Measurements from ENCODE around the gene GIMAP6. TPM values are rescaled to one million over a fixed set of nuclear protein-coding genes. Genes with fewer than 3 reads are reported as not detected.
"Not testable (repeated sequence)": the region's sequence is repeated elsewhere in the genome, so short reads cannot be mapped to it uniquely, and the experiment has no call there.

Gene GIMAP6
- total RNA-seq (10 to 100 TPM; 10.3 to 21.8 (median 14.0) TPM), polyA plus RNA-seq (10 to 100 TPM in 1 of 3 donors, 1 to 10 TPM in 2; 8.2 to 12.6 (median 9.5) TPM)
- long read RNA-seq, donor 1, transcript GIMAP6-201 (3 exons, 3,440 nt) = major isoform, 9 of 19 reads
- long read RNA-seq, donor 1, partial matches to known transcripts = 2 of 19 reads
- long read RNA-seq, donor 1, other reads (novel, unspliced or antisense) = 5 of 19 reads
- long read RNA-seq, donor 2, transcript GIMAP6-201 (3 exons, 3,440 nt) = major isoform, 18 of 30 reads
- long read RNA-seq, donor 2, partial matches to known transcripts = 0 of 30 reads
- long read RNA-seq, donor 2, other reads (novel, unspliced or antisense) = 10 of 30 reads

GRCh38 chr7:150631866-150632864 lies at the start of gene GIMAP6:
TSS of gene GIMAP6 (minus strand) at chr7:150632385. CDS start at chr7:150630142, 2,243 bp downstream.
- Histone ChIP-seq H3K27me3 (ENCODE audit: insufficient read depth in 3 of 3, low read length in 2 of 3) (no peaks in the 10 kb centered on the region), H3K27ac (peak within 1 kb of the TSS; percentile 74), H3K36me3 (ENCODE audit: insufficient read depth in 1 of 2, low read depth in 1 of 2) (peaks cover 0 to 7% of the 10 kb centered on the region in 2 donors), H3K4me3 (peak within 1 kb of the TSS; percentile 64), H3K4me1 (no peaks in the 10 kb centered on the region), H3K9me3 (no peaks in the 10 kb centered on the region)
- intact Hi-C loops (cut with DNase I) = loop anchor here in 1 of 2 donors (5.0 kb wide), 2 partner anchors 105 to 180 kb away; partner anchors contain the start of genes GIMAP5 and GIMAP8
- ATAC-seq (peak in 2 of 4 donors; percentile 42 to 51), DNase-seq (no peak)
- WGBS, 3 donors = 55 to 68% (median 62%) methylated on average over 9 of the region's 9 CpGs
- TF ChIP-seq CTCF (IDR thresholded peaks at IDR 0.05) = no peak

GRCh38 chr7:150680364-150680763 lies 48.2 kb upstream of the GIMAP6 start:
- H3K4me1 ChIP-seq; DNase-seq; H3K4me3 ChIP-seq; ATAC-seq; H3K36me3 ChIP-seq (ENCODE audit: insufficient read depth in 1 of 2, low read depth in 1 of 2); H3K27me3 ChIP-seq (ENCODE audit: insufficient read depth in 3 of 3, low read length in 2 of 3); H3K27ac ChIP-seq; H3K9me3 ChIP-seq; intact Hi-C loops (cut with DNase I): not testable (repeated sequence)
- WGBS, 3 donors = 64 to 87% (median 67%) methylated on average over 1 to 2 of the region's 2 CpGs

GRCh38 chr7:150678601-150679000 lies 46.4 kb upstream of the GIMAP6 start:
- ATAC-seq; intact Hi-C loops (cut with DNase I); H3K4me1 ChIP-seq; H3K27me3 ChIP-seq (ENCODE audit: insufficient read depth in 3 of 3, low read length in 2 of 3); DNase-seq; H3K36me3 ChIP-seq (ENCODE audit: insufficient read depth in 1 of 2, low read depth in 1 of 2); H3K4me3 ChIP-seq; H3K9me3 ChIP-seq; H3K27ac ChIP-seq: not testable (repeated sequence)
- WGBS, 3 donors = 77 to 82% (median 78%) methylated on average over 11 of the region's 11 CpGs

- 22 to 31% (median 28%) methylated on average over 3 of the region's 3 CpGs for WGBS, 3 donors
- DNase-seq; ATAC-seq; H3K4me3 ChIP-seq; H3K4me1 ChIP-seq; H3K27ac ChIP-seq; H3K36me3 ChIP-seq (ENCODE audit: insufficient read depth in 1 of 2, low read depth in 1 of 2); intact Hi-C loops (cut with DNase I); H3K9me3 ChIP-seq; H3K27me3 ChIP-seq (ENCODE audit: insufficient read depth in 3 of 3, low read length in 2 of 3): not testable (repeated sequence)
Observed at GRCh38 chr7:150676854-150677253, 44.7 kb upstream of the GIMAP6 start.

GRCh38 chr7:150676276-150676675 lies 44.1 kb upstream of the GIMAP6 start:
- H3K36me3 ChIP-seq (ENCODE audit: insufficient read depth in 1 of 2, low read depth in 1 of 2); H3K4me1 ChIP-seq; H3K27me3 ChIP-seq (ENCODE audit: insufficient read depth in 3 of 3, low read length in 2 of 3); DNase-seq; H3K9me3 ChIP-seq; ATAC-seq; H3K4me3 ChIP-seq; intact Hi-C loops (cut with DNase I); H3K27ac ChIP-seq: not testable (repeated sequence)

GRCh38 chr7:150675714-150676113 lies 43.5 kb upstream of the GIMAP6 start:
- H3K4me3 ChIP-seq = no peak overlapping the region
- intact Hi-C loops (cut with DNase I) = no loop called here

GRCh38 chr7:150671798-150672585 lies 39.8 kb upstream of the GIMAP6 start:
- H3K36me3 ChIP-seq (ENCODE audit: insufficient read depth in 1 of 2, low read depth in 1 of 2); ATAC-seq; H3K4me3 ChIP-seq; intact Hi-C loops (cut with DNase I); H3K9me3 ChIP-seq; H3K4me1 ChIP-seq; H3K27ac ChIP-seq; H3K27me3 ChIP-seq (ENCODE audit: insufficient read depth in 3 of 3, low read length in 2 of 3); DNase-seq: not testable (repeated sequence)
- 86 to 89% (median 88%) methylated on average over 7 of the region's 7 CpGs for WGBS, 3 donors

More at GRCh38 chr7:150675714-150676113, 43.5 kb upstream of the GIMAP6 start:
- DNase-seq (no peak), ATAC-seq (no peak)
- no peaks in the 10 kb centered on the region for H3K4me1 ChIP-seq
- TF ChIP-seq CTCF (IDR thresholded peaks at IDR 0.05) = no peak
- peaks cover 0 to under 1% (median 0%) of the 10 kb centered on the region in 3 donors for H3K27me3 ChIP-seq (ENCODE audit: insufficient read depth in 3 of 3, low read length in 2 of 3)
- 50 to 69% (median 68%) methylated on average over 2 of the region's 2 CpGs for whole genome bisulfite sequencing, 3 donors
- H3K9me3 ChIP-seq = no peaks in the 10 kb centered on the region
- no peaks in the 10 kb centered on the region for H3K36me3 ChIP-seq (ENCODE audit: insufficient read depth in 1 of 2, low read depth in 1 of 2)
- no peak overlapping the region for H3K27ac ChIP-seq

All from psoas muscle (tissue), 8 donors.